ENCODE data around the gene CEACAM5. TPM values are rescaled to one million over a fixed set of nuclear protein-coding genes. Genes with fewer than 3 reads are reported as not detected.

CEACAM5 gene
- total RNA-seq, 1 experiment from 2014 or later: 0.46 TPM

DNA sequence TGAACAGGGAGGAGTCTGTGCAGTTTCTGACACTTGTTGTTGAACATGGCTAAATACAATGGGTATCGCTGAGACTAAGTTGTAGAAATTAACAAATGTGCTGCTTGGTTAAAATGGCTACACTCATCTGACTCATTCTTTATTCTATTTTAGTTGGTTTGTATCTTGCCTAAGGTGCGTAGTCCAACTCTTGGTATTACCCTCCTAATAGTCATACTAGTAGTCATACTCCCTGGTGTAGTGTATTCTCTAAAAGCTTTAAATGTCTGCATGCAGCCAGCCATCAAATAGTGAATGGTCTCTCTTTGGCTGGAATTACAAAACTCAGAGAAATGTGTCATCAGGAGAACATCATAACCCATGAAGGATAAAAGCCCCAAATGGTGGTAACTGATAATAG, 63.0 kb downstream of the CEACAM5 start:
- TF ChIP-seq SMAD3 (CRISPR knock-in tag; IDR thresholded peaks at IDR 0.05; ENCODE audit: borderline replicate concordance): no peak
- TF ChIP-seq, protein P1, sequence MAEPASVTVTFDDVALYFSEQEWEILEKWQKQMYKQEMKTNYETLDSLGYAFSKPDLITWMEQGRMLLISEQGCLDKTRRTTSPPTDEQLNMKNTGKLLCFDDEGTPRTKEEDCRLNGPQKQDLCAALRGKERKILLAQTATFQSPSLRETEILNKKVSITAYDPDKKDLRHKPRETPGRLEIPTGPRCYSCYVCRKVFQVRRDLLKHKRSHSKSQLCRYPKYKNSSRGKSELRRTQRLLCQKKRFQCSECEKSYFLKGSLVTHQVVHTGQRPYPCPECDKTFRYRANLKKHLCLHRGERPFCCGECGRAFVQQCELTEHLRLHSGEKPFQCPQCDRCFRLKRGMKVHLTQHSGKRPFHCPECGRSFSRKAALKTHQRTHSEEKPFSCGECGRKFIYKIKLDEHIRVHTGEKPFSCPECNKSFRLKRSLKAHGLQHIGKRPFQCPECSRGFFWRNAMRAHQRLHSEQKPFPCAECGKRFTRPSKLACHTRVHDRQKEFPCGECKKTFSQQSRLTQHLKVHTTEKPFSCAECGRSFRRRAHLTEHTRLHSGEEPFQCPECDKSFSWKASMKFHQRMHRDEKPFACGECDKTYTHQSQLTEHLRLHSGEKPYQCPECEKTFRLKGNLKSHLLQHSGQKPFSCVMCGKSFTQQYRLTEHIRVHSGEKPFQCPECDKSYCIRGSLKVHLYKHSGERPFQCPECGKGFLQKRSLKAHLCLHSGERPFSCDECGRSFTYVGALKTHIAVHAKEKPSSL (CRISPR knock-in tag; conservative IDR thresholded peaks at IDR 0.05): no peak
- TF ChIP-seq, protein P2, sequence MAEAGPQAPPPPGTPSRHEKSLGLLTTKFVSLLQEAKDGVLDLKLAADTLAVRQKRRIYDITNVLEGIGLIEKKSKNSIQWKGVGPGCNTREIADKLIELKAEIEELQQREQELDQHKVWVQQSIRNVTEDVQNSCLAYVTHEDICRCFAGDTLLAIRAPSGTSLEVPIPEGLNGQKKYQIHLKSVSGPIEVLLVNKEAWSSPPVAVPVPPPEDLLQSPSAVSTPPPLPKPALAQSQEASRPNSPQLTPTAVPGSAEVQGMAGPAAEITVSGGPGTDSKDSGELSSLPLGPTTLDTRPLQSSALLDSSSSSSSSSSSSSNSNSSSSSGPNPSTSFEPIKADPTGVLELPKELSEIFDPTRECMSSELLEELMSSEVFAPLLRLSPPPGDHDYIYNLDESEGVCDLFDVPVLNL (CRISPR knock-in tag; IDR thresholded peaks at IDR 0.05; ENCODE audit: borderline replicate concordance, low read depth): no peak
- no peak for TF ChIP-seq PRRX2 (CRISPR knock-in tag; IDR thresholded peaks at IDR 0.05)
- TF ChIP-seq, protein P3, sequence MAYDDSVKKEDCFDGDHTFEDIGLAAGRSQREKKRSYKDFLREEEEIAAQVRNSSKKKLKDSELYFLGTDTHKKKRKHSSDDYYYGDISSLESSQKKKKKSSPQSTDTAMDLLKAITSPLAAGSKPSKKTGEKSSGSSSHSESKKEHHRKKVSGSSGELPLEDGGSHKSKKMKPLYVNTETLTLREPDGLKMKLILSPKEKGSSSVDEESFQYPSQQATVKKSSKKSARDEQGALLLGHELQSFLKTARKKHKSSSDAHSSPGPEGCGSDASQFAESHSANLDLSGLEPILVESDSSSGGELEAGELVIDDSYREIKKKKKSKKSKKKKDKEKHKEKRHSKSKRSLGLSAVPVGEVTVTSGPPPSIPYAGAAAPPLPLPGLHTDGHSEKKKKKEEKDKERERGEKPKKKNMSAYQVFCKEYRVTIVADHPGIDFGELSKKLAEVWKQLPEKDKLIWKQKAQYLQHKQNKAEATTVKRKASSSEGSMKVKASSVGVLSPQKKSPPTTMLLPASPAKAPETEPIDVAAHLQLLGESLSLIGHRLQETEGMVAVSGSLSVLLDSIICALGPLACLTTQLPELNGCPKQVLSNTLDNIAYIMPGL (CRISPR knock-in tag; IDR thresholded peaks at IDR 0.05): no peak
- no peak for TF ChIP-seq TCF7 (CRISPR knock-in tag; IDR thresholded peaks at IDR 0.05; ENCODE audit: low read depth)
- TF ChIP-seq, protein P4, sequence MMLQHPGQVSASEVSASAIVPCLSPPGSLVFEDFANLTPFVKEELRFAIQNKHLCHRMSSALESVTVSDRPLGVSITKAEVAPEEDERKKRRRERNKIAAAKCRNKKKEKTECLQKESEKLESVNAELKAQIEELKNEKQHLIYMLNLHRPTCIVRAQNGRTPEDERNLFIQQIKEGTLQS (CRISPR knock-in tag; conservative IDR thresholded peaks at IDR 0.05): no peak
- TF ChIP-seq SP1 (CRISPR knock-in tag; conservative IDR thresholded peaks at IDR 0.05): no peak
- TF ChIP-seq MXD4 (CRISPR knock-in tag; IDR thresholded peaks at IDR 0.05; ENCODE audit: borderline replicate concordance): no peak
- ATAC-seq (no peak), DNase-seq (ENCODE audit: low spot score) (no peak)
- Mint-ChIP-seq H3K27ac (no peak overlapping the region), H3K9me3 (peaks cover 12% of the 10 kb centered on the region; the same call in 1 of the 2 replicates), H3K4me3 (no peak overlapping the region), H3K36me3 (peaks cover 2% of the 10 kb centered on the region; the same call in 1 of the 2 replicates), H3K27me3 (ENCODE audit: low read depth) (peaks cover 1% of the 10 kb centered on the region), H3K4me1 (peaks cover 9% of the 10 kb centered on the region)
- POLR2A ChIA-PET: no interaction called here
- CTCF ChIA-PET: interaction anchor here (1.1 to 3.5 kb wide), 2 partner anchors 15 to 18 kb away, joined by 3 to 23 read pairs; no protein-coding TSS in a partner anchor

DNA sequence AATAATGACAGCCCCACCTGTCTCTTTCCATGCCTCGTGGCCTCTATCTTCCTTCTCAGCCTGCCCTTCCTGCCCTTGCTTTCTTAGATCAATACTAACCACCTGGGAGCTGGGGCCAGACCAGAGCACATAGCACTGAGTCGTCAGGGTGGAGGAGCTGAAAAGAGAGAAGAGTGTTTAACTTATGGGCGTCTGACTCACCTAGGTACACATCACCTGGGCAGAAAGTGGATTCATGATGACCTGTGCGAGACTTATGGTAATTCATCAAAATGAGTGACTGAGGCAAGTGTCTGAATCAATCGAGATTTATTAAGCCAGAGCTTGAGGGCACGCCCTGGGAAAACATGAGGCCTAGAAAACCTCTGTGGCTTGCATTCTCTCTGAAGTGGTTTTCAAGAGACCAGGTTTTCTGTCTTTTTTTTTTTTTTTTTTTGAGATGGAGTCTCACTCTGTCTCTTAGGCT, 66.1 kb downstream of the CEACAM5 start:
- POLR2A ChIA-PET: no interaction called here
- ATAC-seq: no peak
- no peaks in the 10 kb centered on the region for H3K36me3 Mint-ChIP-seq
- TF ChIP-seq HMGA2 (CRISPR knock-in tag; IDR thresholded peaks at IDR 0.05): no peak
- TF ChIP-seq, protein P5, sequence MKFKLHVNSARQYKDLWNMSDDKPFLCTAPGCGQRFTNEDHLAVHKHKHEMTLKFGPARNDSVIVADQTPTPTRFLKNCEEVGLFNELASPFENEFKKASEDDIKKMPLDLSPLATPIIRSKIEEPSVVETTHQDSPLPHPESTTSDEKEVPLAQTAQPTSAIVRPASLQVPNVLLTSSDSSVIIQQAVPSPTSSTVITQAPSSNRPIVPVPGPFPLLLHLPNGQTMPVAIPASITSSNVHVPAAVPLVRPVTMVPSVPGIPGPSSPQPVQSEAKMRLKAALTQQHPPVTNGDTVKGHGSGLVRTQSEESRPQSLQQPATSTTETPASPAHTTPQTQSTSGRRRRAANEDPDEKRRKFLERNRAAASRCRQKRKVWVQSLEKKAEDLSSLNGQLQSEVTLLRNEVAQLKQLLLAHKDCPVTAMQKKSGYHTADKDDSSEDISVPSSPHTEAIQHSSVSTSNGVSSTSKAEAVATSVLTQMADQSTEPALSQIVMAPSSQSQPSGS (CRISPR knock-in tag; IDR thresholded peaks at IDR 0.05; ENCODE audit: borderline replicate concordance, low read depth): no peak
- TF ChIP-seq, protein P6, sequence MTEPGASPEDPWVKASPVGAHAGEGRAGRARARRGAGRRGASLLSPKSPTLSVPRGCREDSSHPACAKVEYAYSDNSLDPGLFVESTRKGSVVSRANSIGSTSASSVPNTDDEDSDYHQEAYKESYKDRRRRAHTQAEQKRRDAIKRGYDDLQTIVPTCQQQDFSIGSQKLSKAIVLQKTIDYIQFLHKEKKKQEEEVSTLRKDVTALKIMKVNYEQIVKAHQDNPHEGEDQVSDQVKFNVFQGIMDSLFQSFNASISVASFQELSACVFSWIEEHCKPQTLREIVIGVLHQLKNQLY (CRISPR knock-in tag; IDR thresholded peaks at IDR 0.05): no peak
- TF ChIP-seq IRF2 (CRISPR knock-in tag; IDR thresholded peaks at IDR 0.05; ENCODE audit: borderline replicate concordance, low read depth): no peak
- TF ChIP-seq SP1 (CRISPR knock-in tag; conservative IDR thresholded peaks at IDR 0.05): no peak
- TF ChIP-seq FOXP1 (CRISPR knock-in tag; IDR thresholded peaks at IDR 0.05; ENCODE audit: borderline replicate concordance): no peak
- no peak for TF ChIP-seq KAT7 (CRISPR knock-in tag; IDR thresholded peaks at IDR 0.05; ENCODE audit: borderline replicate concordance)
- TF ChIP-seq NR1H2 (CRISPR knock-in tag; IDR thresholded peaks at IDR 0.05): no peak
- TF ChIP-seq, protein P7, sequence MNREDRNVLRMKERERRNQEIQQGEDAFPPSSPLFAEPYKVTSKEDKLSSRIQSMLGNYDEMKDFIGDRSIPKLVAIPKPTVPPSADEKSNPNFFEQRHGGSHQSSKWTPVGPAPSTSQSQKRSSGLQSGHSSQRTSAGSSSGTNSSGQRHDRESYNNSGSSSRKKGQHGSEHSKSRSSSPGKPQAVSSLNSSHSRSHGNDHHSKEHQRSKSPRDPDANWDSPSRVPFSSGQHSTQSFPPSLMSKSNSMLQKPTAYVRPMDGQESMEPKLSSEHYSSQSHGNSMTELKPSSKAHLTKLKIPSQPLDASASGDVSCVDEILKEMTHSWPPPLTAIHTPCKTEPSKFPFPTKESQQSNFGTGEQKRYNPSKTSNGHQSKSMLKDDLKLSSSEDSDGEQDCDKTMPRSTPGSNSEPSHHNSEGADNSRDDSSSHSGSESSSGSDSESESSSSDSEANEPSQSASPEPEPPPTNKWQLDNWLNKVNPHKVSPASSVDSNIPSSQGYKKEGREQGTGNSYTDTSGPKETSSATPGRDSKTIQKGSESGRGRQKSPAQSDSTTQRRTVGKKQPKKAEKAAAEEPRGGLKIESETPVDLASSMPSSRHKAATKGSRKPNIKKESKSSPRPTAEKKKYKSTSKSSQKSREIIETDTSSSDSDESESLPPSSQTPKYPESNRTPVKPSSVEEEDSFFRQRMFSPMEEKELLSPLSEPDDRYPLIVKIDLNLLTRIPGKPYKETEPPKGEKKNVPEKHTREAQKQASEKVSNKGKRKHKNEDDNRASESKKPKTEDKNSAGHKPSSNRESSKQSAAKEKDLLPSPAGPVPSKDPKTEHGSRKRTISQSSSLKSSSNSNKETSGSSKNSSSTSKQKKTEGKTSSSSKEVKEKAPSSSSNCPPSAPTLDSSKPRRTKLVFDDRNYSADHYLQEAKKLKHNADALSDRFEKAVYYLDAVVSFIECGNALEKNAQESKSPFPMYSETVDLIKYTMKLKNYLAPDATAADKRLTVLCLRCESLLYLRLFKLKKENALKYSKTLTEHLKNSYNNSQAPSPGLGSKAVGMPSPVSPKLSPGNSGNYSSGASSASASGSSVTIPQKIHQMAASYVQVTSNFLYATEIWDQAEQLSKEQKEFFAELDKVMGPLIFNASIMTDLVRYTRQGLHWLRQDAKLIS (CRISPR knock-in tag; IDR thresholded peaks at IDR 0.05; ENCODE audit: borderline replicate concordance): no peak
- TF ChIP-seq GRHL2 (CRISPR knock-in tag; IDR thresholded peaks at IDR 0.05; ENCODE audit: insufficient replicate concordance, severe bottlenecking): no peak
- no peak for TF ChIP-seq ZNF121 (CRISPR knock-in tag; IDR thresholded peaks at IDR 0.05)
- TF ChIP-seq, protein P8, sequence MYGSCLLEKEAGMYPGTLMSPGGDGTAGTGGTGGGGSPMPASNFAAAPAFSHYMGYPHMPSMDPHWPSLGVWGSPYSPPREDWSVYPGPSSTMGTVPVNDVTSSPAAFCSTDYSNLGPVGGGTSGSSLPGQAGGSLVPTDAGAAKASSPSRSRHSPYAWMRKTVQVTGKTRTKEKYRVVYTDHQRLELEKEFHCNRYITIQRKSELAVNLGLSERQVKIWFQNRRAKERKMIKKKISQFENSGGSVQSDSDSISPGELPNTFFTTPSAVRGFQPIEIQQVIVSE (CRISPR knock-in tag; IDR thresholded peaks at IDR 0.05; ENCODE audit: borderline replicate concordance): no peak
- TF ChIP-seq, protein P4 (CRISPR knock-in tag; conservative IDR thresholded peaks at IDR 0.05): no peak
- TF ChIP-seq ZNF219 (CRISPR knock-in tag; IDR thresholded peaks at IDR 0.05; ENCODE audit: borderline replicate concordance): no peak

More for the DNA sequence above, 66.1 kb downstream of the CEACAM5 start:
- Mint-ChIP-seq H3K4me1 (peaks cover 17% of the 10 kb centered on the region), H3K27me3 (ENCODE audit: low read depth) (no peaks in the 10 kb centered on the region; the same call in 1 of the 2 replicates), H3K9me3 (0 out of 2 replicates have a peak, but pooled peaks cover 3% of the 10 kb centered on the region), H3K4me3 (no peak overlapping the region), H3K27ac (no peak overlapping the region)
- DNase-seq (ENCODE audit: low spot score): no peak
- CTCF ChIA-PET: interaction anchor here (1.6 to 5.3 kb wide), 5 partner anchors 11 to 68 kb away, joined by 4 to 55 read pairs (median 13); no protein-coding TSS in a partner anchor

All from WTC11 (cell line).